ENCODE data around the gene CNKSR3. TPM values are rescaled to one million over a fixed set of nuclear protein-coding genes. Genes with fewer than 3 reads are reported as not detected.

CNKSR3 gene
- total and polyA plus RNA-seq, 7 experiments from 2014 or later, result 0.01 to 0.17 (median 0.16) TPM; not detected in 4

DNA sequence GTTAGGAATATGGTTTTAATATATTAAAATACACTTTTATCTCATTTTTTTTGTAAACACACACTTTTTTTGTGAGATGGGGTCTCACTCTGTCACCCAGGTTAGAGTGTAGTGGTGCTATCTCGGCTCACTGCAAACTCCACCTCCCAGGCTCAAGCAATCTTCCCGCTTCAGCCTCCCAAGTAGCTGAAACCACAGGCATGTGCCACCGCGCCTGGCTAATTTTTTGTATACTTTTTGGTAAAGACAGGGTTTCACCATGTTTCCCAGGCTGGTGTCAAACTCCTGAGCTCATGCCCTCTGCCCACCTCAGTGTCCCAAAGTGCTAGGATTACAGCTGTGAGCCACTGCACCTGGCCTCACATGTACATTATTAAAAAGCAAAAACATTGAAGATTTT lies 164.7 kb downstream of the CNKSR3 start:
- Histone ChIP-seq H3K27ac (ENCODE audit: low read depth, low read length) (no peak overlapping the region), H3K27me3 (ENCODE audit: control insufficient read depth in 2 of 2, insufficient read depth in 2 of 2, low read length in 2 of 2) (no peaks in the 10 kb centered on the region), H3K36me3 (ENCODE audit: control insufficient read depth in 2 of 3, insufficient read depth in 3 of 3, low read length in 3 of 3) (no peaks in the 10 kb centered on the region), H3K9me3 (ENCODE audit: control insufficient read depth in 2 of 3, low read length in 3 of 3) (no peaks in the 10 kb centered on the region), H3K4me3 (ENCODE audit: low read length) (no peak overlapping the region), H3K4me1 (ENCODE audit: control insufficient read depth in 2 of 2, insufficient read depth in 2 of 2, low read length in 2 of 2) (no peaks in the 10 kb centered on the region)
- H3K9me3 Mint-ChIP-seq, result peaks cover 0 to 8% (median 0%) of the 10 kb centered on the region in 11 donors
- ChIA-PET POLR2A (no interaction called here), CTCF (no interaction called here)
- H3K27ac Mint-ChIP-seq, result no peak overlapping the region
- ATAC-seq, result no peak
- intact Hi-C loops (cut with micrococcal nuclease), result no loop called here
- H3K36me3 Mint-ChIP-seq, result no peaks in the 10 kb centered on the region
- peaks cover 0 to 2% (median 0%) of the 10 kb centered on the region in 5 donors for H3K27me3 Mint-ChIP-seq
- peaks cover 0 to 1% (median 0%) of the 10 kb centered on the region in 7 donors for H3K4me1 Mint-ChIP-seq
- H3K4me3 Mint-ChIP-seq, result no peak overlapping the region
- no peak for DNase-seq

DNA sequence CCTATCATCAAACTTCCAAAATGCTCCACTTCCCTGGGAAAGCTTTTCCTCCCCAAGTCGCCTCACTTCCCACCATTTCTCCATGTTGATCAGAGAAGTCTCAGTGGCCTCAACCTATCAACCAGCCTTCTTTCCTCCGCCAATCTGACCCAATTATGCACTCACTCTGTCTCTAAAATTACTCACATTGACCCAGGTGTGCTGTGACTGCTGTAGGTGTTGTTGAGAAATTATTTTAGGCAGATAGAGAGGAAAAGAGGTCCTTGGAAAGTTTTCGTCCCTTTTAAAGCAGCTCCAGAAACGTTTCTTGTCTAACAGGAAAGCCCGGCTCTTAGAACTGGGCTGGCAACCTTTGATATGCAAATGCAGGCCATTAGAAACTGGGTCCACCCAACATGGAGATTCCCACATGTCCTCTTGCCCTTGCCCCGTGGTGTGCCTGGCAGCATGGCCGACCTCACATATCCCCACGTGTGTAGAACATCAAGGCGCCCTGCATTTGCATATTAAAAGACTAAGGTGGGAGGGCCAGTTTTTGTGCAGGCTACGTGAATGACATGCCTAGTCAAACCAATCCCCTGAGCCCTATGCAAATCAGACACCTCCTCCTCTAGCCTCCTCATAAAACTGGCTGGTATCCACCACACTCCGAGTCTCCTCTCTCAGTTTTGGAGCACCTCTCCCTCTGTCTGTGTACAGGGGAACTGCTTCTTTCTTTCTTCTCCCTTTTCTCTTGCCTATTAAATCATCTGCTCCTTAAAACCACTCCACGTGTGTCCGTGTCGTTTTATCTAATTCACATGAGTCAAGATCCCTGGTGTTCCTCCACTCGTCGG lies 166.8 kb downstream of the CNKSR3 start:
- Mint-ChIP-seq H3K27ac (no peak overlapping the region), H3K27me3 (peaks cover 0 to 2% (median 0%) of the 10 kb centered on the region in 5 donors), H3K9me3 (peaks cover 0 to 8% (median 0%) of the 10 kb centered on the region in 11 donors), H3K36me3 (no peaks in the 10 kb centered on the region), H3K4me3 (no peak overlapping the region), H3K4me1 (peaks cover 0 to 1% (median 0%) of the 10 kb centered on the region in 7 donors)
- Histone ChIP-seq H3K36me3 (ENCODE audit: control insufficient read depth in 2 of 3, insufficient read depth in 3 of 3, low read length in 3 of 3) (no peaks in the 10 kb centered on the region), H3K4me1 (ENCODE audit: control insufficient read depth in 2 of 2, insufficient read depth in 2 of 2, low read length in 2 of 2) (no peaks in the 10 kb centered on the region), H3K9me3 (ENCODE audit: control insufficient read depth in 2 of 3, low read length in 3 of 3) (no peaks in the 10 kb centered on the region), H3K27me3 (ENCODE audit: control insufficient read depth in 2 of 2, insufficient read depth in 2 of 2, low read length in 2 of 2) (no peaks in the 10 kb centered on the region), H3K27ac (ENCODE audit: low read depth, low read length) (no peak overlapping the region), H3K4me3 (ENCODE audit: low read length) (no peak overlapping the region)
- intact Hi-C loops (cut with micrococcal nuclease), result no loop called here
- ChIA-PET POLR2A (interaction anchor here (0.6 kb wide), 1 partner anchor 964 kb away, joined by 3 read pairs; no protein-coding TSS in a partner anchor), CTCF (no interaction called here)
- no peak for ATAC-seq
- no peak for DNase-seq

DNA sequence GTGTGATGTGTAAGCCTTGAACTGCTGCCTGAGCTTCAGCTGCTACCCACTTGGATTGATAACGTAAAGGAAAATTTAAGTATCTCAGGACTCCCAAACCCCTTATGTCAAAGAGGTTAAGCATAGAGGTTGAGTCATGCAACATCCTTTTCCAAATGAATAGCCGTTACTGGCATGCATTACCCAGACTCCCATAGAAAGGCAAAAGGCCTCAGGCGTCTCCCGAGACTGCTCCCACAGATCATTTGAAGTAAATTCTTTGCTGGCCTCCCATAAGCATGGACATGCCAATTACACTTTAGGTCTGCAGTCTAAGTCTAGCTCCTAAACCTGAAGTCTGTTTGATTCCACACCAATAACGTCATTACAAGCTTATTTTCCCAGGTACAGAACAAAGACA lies 168.6 kb downstream of the CNKSR3 start:
- Mint-ChIP-seq H3K36me3 (no peaks in the 10 kb centered on the region), H3K4me3 (no peak overlapping the region), H3K9me3 (peaks cover 0 to 8% (median 0%) of the 10 kb centered on the region in 11 donors), H3K27ac (no peak overlapping the region), H3K4me1 (peaks cover 0 to 1% (median 0%) of the 10 kb centered on the region in 7 donors), H3K27me3 (peaks cover 0 to 2% (median 0%) of the 10 kb centered on the region in 5 donors)
- ChIA-PET POLR2A (interaction anchor here (0.6 kb wide), 1 partner anchor 18 kb away, joined by 3 read pairs; no protein-coding TSS in a partner anchor), CTCF (no interaction called here)
- no peak overlapping the region for H3K27ac ChIP-seq (ENCODE audit: low read depth, low read length)
- H3K4me3 ChIP-seq (ENCODE audit: low read length), result no peak overlapping the region
- H3K4me1 ChIP-seq (ENCODE audit: control insufficient read depth in 2 of 2, insufficient read depth in 2 of 2, low read length in 2 of 2), result no peaks in the 10 kb centered on the region
- no peaks in the 10 kb centered on the region for H3K36me3 ChIP-seq (ENCODE audit: control insufficient read depth in 2 of 3, insufficient read depth in 3 of 3, low read length in 3 of 3)
- ATAC-seq (no peak), DNase-seq (no peak)
- no peaks in the 10 kb centered on the region for H3K9me3 ChIP-seq (ENCODE audit: control insufficient read depth in 2 of 3, low read length in 3 of 3)
- intact Hi-C loops (cut with micrococcal nuclease), result no loop called here
- H3K27me3 ChIP-seq (ENCODE audit: control insufficient read depth in 2 of 2, insufficient read depth in 2 of 2, low read length in 2 of 2), result no peaks in the 10 kb centered on the region

DNA sequence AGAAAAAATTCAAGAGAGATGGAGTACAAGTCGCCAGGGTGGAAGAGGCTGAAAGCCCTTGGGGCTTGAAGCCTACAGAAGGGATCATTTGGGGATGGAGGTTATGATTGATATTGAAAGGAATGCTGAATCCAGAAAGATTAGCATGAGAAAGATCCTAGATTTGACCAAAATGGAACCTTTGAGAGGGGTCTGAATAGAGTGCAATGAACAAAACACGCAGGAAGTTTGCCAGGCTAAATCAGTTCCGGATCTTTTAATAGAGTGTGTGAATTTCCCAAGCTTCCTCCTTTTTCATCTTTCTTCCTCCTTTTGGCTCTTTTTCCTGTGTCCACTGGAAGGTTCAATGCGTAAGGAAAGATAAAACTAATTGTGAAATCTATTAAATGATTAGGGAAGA lies 169.1 kb downstream of the CNKSR3 start:
- H3K4me3 Mint-ChIP-seq, result no peak overlapping the region
- POLR2A ChIA-PET, result no interaction called here
- no peaks in the 10 kb centered on the region for H3K4me1 ChIP-seq (ENCODE audit: control insufficient read depth in 2 of 2, insufficient read depth in 2 of 2, low read length in 2 of 2)
- ATAC-seq (peak; percentile 36), DNase-seq (no peak)
- H3K4me3 ChIP-seq (ENCODE audit: low read length), result no peak overlapping the region
- intact Hi-C loops (cut with micrococcal nuclease), result no loop called here
- H3K27me3 Mint-ChIP-seq, result peaks cover 0 to 2% (median 0%) of the 10 kb centered on the region in 5 donors
- H3K9me3 Mint-ChIP-seq, result peaks cover 0 to 6% (median 0%) of the 10 kb centered on the region in 11 donors
- CTCF ChIA-PET, result no interaction called here
- peaks cover 0 to 1% (median 0%) of the 10 kb centered on the region in 7 donors for H3K4me1 Mint-ChIP-seq
- no peaks in the 10 kb centered on the region for H3K27me3 ChIP-seq (ENCODE audit: control insufficient read depth in 2 of 2, insufficient read depth in 2 of 2, low read length in 2 of 2)
- no peak overlapping the region for H3K27ac Mint-ChIP-seq
- no peaks in the 10 kb centered on the region for H3K9me3 ChIP-seq (ENCODE audit: control insufficient read depth in 2 of 3, low read length in 3 of 3)
- no peaks in the 10 kb centered on the region for H3K36me3 Mint-ChIP-seq
- no peaks in the 10 kb centered on the region for H3K36me3 ChIP-seq (ENCODE audit: control insufficient read depth in 2 of 3, insufficient read depth in 3 of 3, low read length in 3 of 3)
- H3K27ac ChIP-seq (ENCODE audit: low read depth, low read length), result no peak overlapping the region

Other genes with a start within 250 kb of the CNKSR3 start
- 100 to 1,000 TPM in 2 of 5 experiments, 10 to 100 TPM in 3; 12.0 to 122 (median 83.0) TPM for gene IPCEF1, start 153.9 kb downstream of the CNKSR3 start, total RNA-seq
- gene IPCEF1, start 153.9 kb downstream of the CNKSR3 start, polyA plus RNA-seq, result 100 to 1,000 TPM in 1 of 2 donors, 10 to 100 TPM in 1; 99.7 to 113 TPM
- 10 to 100 TPM; 41.1 to 69.2 (median 54.9) TPM for gene SCAF8, start 222.7 kb upstream of the CNKSR3 start, total RNA-seq
- gene SCAF8, start 222.7 kb upstream of the CNKSR3 start, polyA plus RNA-seq, result 10 to 100 TPM; 12.4 to 23.1 TPM

Measured in naive thymus-derived CD4-positive, alpha-beta T cell (primary cell).